HG03558 (cell line): ENCODE results near the gene C4orf36.
A peak's percentile ranks its signal among the peaks of the same experiment; 100 is the strongest.

Experiments
- ATAC-seq: cut with Tn5 transposase; IDR thresholded peaks from one replicate; pipeline ENCODE4 v1.9.1; 2021; ENCODE audit warnings: moderate number of reproducible peaks; ENCODE audit not compliant: unreplicated experiment; ENCODE audit errors: extremely low read depth

C4orf36 gene

GRCh38 chr4:86891762-86892635 lies at the start of gene C4orf36:
C4orf36 (minus strand) TSS chr4:86892422; CDS start chr4:86891520, 902 bp downstream.
- peak; percentile 38 for ATAC-seq

DNA sequence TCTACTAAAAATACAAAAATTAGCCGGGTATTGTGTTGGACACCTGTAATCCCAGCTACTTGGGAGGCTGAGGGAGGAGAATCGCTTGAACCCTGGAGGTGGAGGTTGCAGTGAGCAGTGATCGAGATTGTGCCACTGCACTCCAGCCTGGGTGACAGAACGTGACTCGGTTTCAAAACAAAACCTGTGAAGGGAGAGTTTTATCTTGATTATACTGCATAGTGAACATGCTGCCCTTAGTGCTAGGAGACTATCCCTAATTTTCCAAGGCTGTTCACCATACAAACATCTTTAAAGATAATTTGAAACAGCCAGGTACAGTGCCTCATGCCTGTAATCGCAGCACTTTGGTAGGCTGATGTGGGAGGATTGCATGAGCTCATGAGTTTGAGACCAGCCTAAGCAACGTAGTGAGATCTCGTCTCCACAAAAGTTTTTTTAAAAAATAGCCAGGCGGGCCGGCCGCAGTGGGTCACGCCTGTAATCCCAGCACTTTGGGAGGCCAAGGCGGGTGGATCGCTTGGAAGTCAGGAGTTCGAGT lies 48.8 kb upstream of the C4orf36 start:
- ATAC-seq: no peak

GRCh38 chr4:86939729-86940575 lies 47.7 kb upstream of the C4orf36 start:
- peak; percentile 64 for ATAC-seq

- no peak for ATAC-seq
These were observed 46.7 kb upstream of the C4orf36 start for GRCh38 chr4:86938771-86939520.

GRCh38 chr4:86935853-86936733 lies 43.9 kb upstream of the C4orf36 start:
- ATAC-seq: peak; percentile 18

DNA sequence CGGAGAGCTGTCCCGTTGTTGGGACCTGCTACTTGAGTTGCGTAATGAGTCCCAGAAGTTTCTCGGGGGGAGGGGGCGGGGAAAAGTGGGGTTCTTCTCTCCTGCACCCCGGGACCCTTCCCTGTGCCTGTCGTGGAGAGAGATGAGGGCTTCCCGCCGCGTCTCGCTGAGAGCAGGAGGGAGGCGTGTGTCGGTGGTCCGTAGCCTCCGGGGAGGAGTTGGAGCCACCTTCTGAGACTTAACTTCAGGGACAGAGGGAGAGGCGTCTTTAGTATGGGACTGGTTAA lies 43.3 kb upstream of the C4orf36 start:
- no peak for ATAC-seq

- ATAC-seq: peak; percentile 20
These were observed 42.7 kb upstream of the C4orf36 start, which contains the start of gene AFF1 for GRCh38 chr4:86934771-86935565. AFF1 (plus strand) TSS chr4:86935011; CDS start chr4:86948534, 13,523 bp downstream.

DNA sequence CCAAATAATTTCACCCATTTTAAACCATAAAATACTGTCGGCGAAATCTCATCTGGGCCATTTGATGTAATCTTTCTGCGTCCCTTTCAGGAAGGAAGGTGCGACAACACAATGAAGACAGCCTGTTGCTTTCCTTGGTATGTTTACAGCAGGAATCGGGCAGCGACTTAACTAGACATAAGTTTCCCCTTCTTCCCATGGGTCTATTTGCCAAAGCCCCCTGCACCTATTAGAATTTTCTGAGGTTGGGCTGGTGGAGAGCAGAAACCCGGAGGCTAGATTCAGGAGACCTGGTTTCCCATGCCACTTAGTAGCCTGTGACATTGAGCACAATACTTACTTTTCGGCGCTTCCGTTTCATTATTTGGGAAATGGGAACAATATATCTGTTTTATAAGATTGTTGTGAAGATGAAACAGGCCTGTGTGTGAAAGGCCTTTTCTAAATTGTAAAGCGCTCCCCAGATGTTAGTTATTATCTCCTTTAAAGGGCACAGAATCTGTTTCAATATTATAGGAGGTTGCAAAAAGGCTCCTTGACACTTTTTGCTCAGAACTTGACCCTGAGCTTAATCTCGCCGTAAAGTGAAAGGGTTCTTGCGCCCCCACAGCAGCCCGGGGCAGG lies 42.0 kb upstream of the C4orf36 start:
- no peak for ATAC-seq

- no peak for ATAC-seq
These were observed 36.4 kb upstream of the C4orf36 start for GRCh38 chr4:86928400-86929255.

DNA sequence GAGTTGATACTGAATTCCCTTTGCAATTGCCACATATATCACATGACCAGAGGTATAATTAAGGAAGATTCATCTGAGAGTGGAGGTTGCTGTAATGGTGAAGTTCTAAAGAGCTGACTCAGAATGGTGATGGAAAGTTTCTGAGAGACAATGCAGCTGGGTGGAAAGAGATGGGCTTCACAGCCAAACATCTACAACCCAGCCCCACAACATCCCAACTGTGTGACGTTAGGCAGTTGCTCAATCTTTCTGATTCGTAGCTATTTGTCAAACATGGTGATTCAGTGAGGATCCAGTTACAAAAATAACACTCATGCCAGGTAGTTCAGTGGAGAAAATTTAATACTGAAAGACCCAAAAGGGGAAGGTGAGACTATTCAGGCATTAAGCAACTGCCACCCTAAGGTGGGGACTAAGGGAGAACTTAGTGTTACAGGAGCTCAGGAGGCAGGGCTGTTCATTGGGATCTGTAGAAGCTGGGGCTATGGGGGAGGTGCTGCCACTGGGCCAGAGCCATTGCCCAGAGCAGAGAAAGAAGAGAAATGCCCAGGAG lies 35.7 kb upstream of the C4orf36 start:
- ATAC-seq: no peak

DNA sequence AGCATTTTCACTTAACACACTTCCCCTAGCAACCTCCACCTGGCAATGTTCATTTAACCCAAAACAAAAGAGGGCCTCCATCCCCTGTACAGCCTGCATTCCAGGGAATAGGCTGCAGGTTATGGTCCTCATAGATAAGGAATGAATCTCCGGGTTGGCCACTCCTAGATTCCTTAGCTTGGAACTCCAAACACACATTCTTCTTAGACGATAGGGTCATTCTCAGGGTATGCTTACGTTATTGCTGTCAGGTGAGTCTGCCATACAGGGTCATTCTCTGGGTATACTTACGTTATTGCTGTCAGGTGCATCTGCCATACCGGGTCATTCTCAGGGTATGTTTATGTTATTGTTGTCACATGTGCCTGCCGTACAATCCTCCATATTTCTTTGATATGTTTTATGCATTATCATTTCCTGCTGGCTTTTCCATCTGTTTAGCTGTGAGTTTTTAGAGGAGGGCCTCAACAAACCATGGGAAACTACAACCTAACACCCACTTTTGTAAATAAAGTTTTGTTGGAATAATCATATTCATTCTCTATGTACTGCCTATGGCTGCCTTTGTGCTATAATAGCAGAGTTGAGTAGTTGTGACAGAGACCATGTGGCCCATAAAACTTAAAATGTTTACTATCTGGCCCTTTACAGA lies 34.3 kb upstream of the C4orf36 start:
- ATAC-seq: no peak

GRCh38 chr4:86924811-86925210 lies 32.6 kb upstream of the C4orf36 start:
- ATAC-seq: no peak

GRCh38 chr4:86921608-86922252 lies 29.5 kb upstream of the C4orf36 start:
- no peak for ATAC-seq

GRCh38 chr4:86919561-86920223 lies 27.5 kb upstream of the C4orf36 start:
- no peak for ATAC-seq

GRCh38 chr4:86918539-86919072 lies 26.4 kb upstream of the C4orf36 start:
- ATAC-seq: no peak
